SH-SY5Y (cell line): ENCODE data around the gene YEATS2.

Experiments
- GATA2 ChIP-seq: IDR thresholded peaks from 2 replicates; pipeline ENCODE4 v1.6.1; 2011; ENCODE audit warnings: mild to moderate bottlenecking, low read depth, low read length
- GATA3 ChIP-seq: IDR thresholded peaks from 2 replicates; pipeline ENCODE4 v1.6.1; 2011; ENCODE audit warnings: low read depth, mild to moderate bottlenecking, low read length, moderate library complexity

- TF ChIP-seq GATA2 = no peak
- TF ChIP-seq GATA3 = no peak
Observed at GRCh38 chr3:183754052-183754451, 56.5 kb downstream of the YEATS2 start.
